GM19397 (cell line): ENCODE measurements around the gene RRN3.
"Not testable (repeated sequence)": the region's sequence is repeated elsewhere in the genome, so short reads cannot be mapped to it uniquely, and the experiment has no call there.

ENCODE experiments used
- ATAC-seq: cut with Tn5 transposase; IDR thresholded peaks from one replicate; pipeline ENCODE4 v1.9.1; 2021; ENCODE audit warnings: mild to moderate bottlenecking, moderate library complexity; ENCODE audit not compliant: unreplicated experiment

RRN3 gene

DNA sequence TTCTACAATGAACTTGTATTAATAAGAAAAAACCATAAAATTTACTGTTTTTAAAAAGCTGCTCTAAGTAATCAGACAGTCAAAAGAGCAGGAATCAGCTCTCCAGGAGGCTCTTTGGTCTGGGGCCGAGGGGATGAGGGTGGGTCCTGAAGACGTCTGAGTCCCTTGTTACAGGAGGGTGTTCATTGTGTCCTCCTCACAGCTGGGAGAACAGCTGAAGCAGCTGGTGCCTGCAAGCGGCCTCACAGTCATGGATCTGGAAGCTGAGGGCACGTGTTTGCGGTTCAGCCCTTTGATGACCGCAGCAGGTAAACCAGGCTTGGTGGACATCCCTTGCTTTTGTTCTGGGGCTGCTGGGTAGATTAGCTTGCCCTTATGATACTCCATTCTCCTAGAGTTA lies 64.3 kb downstream of the RRN3 start:
- ATAC-seq: not testable (repeated sequence)

DNA sequence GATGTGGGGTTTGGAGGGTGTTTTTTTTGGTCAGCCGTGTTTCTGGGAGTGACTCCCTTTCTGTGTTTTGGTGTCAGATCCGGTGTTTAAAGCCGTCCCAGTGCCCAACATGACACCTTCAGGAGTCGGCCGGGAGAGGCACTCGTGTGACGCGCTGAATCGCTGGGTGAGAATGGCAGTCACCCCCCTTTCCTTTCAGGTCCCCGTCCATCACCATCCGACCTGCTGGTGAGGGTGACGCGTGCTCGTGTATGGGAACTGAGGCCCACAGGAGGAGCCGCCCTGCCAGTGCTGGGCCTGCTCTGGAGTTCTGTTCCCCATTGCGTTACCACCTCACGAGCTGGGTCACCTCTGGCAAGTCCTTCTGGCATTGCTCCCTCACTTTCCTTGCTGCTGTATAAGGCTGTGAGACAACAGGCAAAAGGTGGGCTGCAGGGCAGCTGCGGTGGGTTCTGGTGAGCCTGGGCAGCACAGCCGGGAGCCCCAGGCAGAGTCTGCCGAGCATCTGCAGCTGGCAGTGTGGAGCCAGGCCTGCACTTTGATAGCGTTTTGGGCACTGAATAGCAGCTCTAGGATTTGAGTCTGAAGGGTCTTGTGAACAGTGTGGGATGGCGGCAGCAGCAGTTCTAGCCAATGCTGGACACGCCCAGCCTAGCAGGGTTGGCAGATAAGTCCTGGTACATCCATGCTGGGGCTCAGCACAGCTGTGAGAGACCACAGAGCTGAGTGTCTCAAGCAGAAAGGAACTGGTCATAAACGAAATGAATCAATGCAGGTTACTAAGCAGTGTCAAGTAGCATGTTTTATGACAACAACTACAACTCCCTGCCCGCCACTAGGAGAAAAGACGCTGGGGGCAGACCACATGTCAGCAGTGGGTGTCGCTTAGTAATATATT lies 65.0 kb downstream of the RRN3 start:
- not testable (repeated sequence) for ATAC-seq

DNA sequence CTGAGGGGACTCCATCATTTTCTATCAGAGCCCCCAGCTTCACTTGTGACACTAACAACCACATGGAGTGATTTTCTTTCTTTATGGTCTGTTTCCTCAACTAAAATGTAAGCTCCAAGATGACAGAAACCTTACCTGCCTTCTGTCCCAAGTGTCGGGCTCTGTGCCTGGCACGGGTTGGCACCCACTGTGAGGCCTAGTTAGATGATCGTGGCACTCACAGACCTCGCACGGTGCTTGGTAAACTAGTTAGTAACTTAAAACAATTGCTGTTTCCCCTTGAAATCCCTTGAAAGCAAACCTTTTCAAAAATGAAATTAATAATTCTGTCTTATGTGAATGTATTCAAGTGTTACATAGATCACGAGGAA lies 65.7 kb downstream of the RRN3 start:
- not testable (repeated sequence) for ATAC-seq

DNA sequence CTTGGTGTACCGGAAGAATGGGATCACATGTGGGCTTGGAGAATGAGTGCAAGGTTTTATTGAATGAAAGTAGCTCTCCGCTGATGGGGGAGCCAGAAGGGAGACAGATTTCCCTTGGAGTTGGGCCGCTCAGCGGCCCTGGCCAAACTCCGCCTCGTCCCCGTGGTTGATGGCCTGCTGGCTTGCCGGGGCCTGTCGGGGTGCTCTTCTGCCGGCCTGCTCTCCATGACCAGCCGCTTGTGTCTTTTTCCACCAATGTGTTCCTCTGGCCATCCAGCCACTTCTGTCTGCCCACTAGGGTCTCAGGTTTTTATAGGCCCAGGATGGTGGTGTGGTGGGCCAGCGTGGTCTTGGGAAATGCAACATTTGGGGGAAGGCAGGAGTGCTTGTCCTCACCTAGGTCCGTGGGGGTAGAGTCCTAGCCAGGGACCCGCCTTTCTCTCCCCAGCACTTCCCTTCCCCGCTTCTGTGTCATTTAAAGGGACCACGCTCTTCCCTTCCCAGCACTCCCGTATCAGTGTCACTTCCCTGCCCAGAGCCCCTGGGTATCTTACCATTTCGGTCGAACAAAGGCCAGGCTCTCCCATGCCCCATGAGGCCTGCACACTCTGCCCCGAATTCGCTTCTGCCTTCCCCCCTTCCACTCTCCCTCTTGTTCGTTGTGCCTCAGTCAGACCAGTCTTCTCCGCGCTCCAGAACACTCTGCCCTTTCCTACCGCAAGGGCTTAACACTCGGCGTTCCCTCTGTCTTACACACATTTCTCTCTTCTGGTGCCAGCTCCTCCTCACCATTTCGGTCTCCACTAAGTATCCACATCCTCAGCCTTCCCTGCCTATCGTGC lies 66.3 kb downstream of the RRN3 start:
- ATAC-seq: not testable (repeated sequence)

DNA sequence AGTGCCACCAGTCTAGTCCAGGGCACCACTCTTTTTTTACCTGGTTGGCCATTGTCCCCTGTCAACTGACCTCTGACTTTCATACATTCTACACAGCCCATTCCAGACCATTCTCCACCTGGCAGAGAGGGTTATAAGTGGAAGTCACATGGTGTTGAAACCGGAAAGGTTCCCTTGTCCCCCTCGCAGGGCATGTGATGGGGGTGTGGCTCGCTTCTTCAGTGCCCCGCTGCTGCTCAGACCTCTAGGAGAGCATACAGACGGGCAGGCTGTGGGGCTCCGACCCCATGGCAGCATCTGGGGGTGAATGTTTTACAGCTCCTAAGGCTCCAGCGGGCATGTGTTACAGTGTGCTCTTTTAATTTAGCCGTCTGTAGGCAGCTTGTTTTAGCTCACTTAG lies 67.0 kb downstream of the RRN3 start:
- ATAC-seq: not testable (repeated sequence)

DNA sequence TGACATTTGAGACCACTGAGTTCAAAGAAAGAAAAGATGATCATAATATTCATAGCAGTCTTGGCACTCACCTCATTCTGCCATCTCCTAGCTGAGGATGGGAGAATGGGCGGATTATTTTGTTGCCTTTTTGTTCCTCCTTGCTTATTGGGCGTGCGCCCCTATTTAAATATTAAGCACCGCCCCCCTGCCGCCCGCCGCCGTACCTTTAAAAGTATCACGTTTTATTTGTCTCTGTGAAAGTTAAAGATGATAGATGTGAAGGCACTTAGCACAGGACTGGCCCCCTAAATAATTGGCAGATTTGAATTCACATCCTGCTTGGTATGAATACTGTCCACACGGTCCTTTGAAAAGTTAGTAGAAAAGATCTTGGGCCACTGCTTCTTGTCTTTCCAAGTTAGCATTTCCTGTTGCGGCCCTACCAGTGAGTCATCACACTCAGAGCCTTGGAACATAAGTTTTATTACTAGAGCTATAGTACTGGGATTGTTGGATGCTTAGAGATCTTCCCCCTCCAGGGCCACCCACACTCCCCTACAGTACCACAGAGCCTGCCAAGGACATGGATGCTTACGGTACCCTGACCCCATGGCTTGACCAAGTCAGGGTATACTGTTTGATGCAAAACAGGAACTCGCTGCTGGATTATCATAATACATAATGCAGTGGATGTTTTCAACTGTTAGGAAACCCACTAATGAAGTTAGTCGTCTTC lies 68.7 kb downstream of the RRN3 start:
- ATAC-seq: not testable (repeated sequence)

DNA sequence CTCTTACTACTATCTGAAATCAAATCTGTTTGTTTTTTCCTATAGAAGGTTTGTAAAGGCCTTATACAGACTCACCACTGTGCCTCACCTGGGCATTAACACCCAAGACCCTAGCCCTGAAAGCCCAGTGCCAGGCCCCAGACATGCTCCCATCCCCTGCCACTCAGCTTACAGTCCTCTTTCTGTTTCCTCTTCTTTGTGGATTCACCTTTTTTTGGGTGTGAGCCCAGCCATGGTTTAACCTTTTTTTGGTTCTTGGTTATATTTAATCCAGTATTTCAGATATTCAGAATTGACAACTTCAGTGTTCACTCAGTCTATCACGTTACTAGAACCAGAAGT lies 69.2 kb downstream of the RRN3 start:
- not testable (repeated sequence) for ATAC-seq

DNA sequence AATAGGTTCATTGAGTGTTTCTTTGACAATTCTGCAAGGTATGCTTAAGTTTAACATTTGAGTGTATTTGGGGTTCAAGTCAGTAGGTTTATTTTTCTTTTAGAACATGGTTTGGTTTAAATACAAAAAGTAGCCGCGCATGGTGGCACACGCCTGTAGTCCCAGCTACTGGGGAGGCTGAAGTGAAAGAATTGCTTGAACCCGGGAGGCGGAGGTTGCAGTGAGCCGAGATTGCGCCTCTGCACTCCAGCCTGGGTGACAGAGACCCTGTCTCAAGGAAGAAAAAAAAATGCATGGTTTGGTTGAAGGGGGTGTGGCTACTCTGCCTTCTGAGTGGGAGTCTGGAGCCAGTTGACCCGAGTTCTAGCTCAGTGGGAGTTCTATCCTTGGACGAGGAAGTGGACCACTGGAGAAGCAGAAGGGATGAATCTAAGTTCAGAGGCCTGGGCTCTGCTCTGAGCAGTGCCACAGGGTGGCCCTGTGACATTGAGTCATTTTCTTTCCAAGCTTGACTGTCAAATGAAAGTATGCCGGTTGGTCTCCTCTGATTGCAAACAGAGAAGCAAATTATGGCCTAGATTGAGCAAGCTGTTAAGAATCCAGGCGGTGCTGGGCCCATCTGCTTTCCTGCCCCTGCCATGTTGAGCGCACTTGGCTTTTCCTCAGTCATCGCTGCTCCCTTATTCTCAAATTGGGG lies 70.5 kb downstream of the RRN3 start:
- not testable (repeated sequence) for ATAC-seq

DNA sequence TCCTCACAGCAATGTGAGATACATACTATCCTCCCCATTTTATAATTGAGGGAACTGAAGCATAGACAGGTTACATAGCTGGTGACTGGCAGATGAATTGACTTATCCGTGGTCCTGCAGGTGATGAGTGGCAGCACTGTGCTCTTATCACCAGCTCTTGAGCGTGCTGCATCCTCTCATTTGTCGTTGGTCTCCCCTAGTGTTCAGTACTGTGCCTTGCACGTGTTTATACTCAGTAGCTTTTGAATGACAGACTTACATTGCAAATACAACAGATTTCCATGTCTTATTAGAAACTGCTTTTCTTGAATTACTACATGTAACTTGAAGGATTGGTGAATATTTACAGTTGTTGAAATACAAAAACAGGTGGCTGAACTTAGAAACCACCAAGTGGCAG lies 71.9 kb downstream of the RRN3 start:
- not testable (repeated sequence) for ATAC-seq

DNA sequence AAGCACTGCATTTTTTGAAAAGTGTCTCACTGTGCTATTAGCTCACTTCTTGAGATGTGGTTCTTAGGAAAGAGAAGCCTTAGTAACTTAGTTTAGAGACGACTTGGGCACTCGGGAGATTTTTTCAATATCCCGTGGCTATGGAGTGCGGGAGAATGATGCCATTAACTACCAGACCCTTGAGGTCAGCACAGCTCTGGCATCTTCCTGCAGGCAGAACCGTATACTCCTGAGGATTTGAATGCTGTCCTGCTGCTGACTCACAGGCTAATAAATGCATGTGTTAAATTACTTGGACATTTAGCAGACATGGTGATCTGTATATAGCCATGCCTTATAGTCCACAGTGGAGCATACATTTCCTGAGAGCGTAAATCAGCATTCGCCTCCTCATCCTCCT lies 72.6 kb downstream of the RRN3 start:
- ATAC-seq: not testable (repeated sequence)

DNA sequence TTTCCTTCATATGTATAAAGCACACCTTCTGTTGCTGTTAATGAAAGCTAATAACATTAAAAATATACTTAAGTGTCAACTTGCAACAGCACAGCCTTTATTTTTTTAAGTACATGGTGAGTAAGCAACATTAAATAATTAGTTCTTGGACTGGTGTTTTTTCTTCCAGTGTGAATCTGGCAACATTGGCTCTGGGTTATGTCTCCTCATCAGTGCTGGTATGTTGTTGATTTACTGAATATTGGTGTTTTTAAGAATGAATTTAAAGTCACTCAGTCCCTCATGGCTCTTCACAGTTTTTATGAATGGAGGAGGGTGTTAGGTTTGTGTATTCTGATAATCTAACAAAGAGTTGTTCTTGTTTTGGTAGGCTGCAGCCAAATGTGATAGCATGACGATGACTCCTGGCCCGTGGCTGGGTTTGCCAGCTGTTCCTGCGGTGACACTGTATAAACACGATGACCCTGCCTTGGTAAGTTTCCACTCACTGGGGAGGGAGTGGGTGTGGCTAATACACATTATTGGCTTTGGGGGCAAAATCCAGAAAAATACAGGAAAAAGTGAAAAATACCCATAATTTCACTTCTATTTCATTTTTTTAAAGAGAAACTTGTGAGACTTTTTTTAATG lies 77.0 kb downstream of the RRN3 start:
- not testable (repeated sequence) for ATAC-seq

DNA sequence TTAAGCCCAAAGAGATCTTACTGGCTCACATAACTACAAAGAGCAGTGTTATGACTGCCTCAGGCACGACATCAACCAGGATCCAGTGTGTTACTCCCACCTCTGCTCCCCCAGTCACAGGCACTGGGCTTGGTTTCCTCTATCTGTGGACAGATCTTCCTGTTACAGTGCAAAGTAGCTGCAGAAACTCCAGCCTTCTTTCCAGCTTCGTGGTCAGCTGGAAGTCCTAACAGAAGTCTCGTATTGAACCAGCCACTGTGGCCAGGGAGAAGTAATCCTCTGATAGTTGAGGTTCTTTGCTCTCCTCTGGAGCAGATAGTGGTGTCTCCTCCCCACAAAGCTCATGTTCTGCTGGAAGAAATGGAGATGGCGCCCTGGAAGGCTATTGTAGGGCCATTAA lies 77.7 kb downstream of the RRN3 start:
- ATAC-seq: not testable (repeated sequence)

DNA sequence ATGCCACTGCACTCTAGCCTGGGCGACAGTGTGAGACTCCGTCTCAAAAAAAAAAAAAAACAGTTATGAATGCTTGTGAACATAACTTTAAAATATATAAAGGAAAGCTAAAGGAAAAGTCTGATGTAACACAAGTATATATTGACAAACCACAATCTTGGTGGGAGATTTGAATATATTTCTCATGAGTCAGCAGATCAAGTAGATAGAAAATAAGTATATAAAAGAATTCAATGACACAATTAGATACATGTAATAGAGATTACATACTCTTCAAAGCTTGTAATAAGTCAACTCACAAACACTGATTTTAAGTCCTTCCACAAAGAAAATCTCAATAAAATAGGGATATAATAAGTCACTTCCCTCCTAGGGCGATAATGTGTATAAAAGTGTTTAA lies 78.4 kb downstream of the RRN3 start:
- ATAC-seq: not testable (repeated sequence)

DNA sequence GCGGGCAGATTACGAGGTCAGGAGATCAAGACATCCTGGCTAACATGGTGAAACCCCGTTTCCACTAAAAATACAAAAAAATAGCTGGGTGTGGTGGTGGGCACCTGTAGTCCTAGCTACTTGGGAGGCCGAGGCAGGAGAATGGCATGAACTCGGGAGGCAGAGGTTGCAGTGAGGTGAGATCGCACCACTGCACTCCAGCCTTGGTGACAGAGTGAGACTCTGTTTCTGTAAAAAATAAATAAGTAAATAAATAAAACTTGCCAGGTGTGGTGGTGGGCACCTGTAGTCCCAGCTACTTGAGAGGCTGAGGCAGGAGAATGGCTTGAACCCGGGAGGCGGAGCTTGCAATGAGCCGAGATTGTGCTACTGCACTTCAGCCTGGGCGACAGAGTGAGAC lies 81.1 kb downstream of the RRN3 start:
- ATAC-seq: not testable (repeated sequence)
